Stimulated activated CD8-positive, alpha-beta memory T cell treated with anti-CD3 and anti-CD28 coated beads, Interleukin-15, amount 100 ng/mL, for 24 hours (primary cell): Measurements from ENCODE around the gene RANBP1.
"Not testable (repeated sequence)": the region's sequence is repeated elsewhere in the genome, so short reads cannot be mapped to it uniquely, and the experiment has no call there.

Experiments
- DNase-seq: peaks from one replicate; pipeline ENCODE4 v3.0.0-alpha.2; 2020; ENCODE audit warnings: low read depth

RANBP1 gene

GRCh38 chr22:20154602-20155187 lies 38.8 kb downstream of the RANBP1 start:
- DNase-seq, result no peak

- DNase-seq, result no peak
Observed at GRCh38 chr22:20155330-20156041, 39.6 kb downstream of the RANBP1 start.

GRCh38 chr22:20156042-20156389 lies 40.1 kb downstream of the RANBP1 start:
- DNase-seq, result no peak

- peak; percentile 92 for DNase-seq
Observed at GRCh38 chr22:20156611-20157429, 40.9 kb downstream of the RANBP1 start.

- no peak for DNase-seq
Observed at GRCh38 chr22:20157430-20158183, 41.7 kb downstream of the RANBP1 start.

- no peak for DNase-seq
Observed at GRCh38 chr22:20158391-20159036, 42.6 kb downstream of the RANBP1 start.

GRCh38 chr22:20159076-20159475 lies 43.2 kb downstream of the RANBP1 start:
- no peak for DNase-seq

GRCh38 chr22:20159531-20159930 lies 43.6 kb downstream of the RANBP1 start:
- DNase-seq, result not testable (repeated sequence)

GRCh38 chr22:20160041-20160440 lies 44.1 kb downstream of the RANBP1 start:
- DNase-seq, result no peak

GRCh38 chr22:20164863-20165262 lies 49.0 kb downstream of the RANBP1 start:
- no peak for DNase-seq

- no peak for DNase-seq
Observed at GRCh38 chr22:20165421-20165820, 49.5 kb downstream of the RANBP1 start.

GRCh38 chr22:20165913-20166312 lies 50.0 kb downstream of the RANBP1 start:
- no peak for DNase-seq

- no peak for DNase-seq
Observed at GRCh38 chr22:20166703-20167102, 50.8 kb downstream of the RANBP1 start.

GRCh38 chr22:20167643-20168322 lies 51.9 kb downstream of the RANBP1 start:
- DNase-seq, result no peak

GRCh38 chr22:20169253-20169822 lies 53.4 kb downstream of the RANBP1 start:
- no peak for DNase-seq

- DNase-seq, result no peak
Observed at GRCh38 chr22:20170170-20170569, 54.3 kb downstream of the RANBP1 start.

- no peak for DNase-seq
Observed at GRCh38 chr22:20171288-20172140, 55.6 kb downstream of the RANBP1 start.

GRCh38 chr22:20172141-20172613 lies 56.3 kb downstream of the RANBP1 start:
- no peak for DNase-seq

GRCh38 chr22:20173246-20173645 lies 57.3 kb downstream of the RANBP1 start:
- no peak for DNase-seq

- no peak for DNase-seq
Observed at GRCh38 chr22:20173772-20174171, 57.9 kb downstream of the RANBP1 start.
